Calu3 (cell line): ENCODE measurements around the gene CNR2. TPM values are rescaled to one million over a fixed set of nuclear protein-coding genes. Genes with fewer than 3 reads are reported as not detected.

Experiments
- BruUV-seq: library from RNA; stranded (reverse); fragments of 400-500 nt; replicated peaks from 2 replicates; lab custom pipeline; 2021; lab: Mats Ljungman, UMichigan
- CTCF ChIA-PET: fragments of 300-600 bp; sonication (Branson Sonifier 250); formaldehyde crosslinking; loops from one replicate; lab custom pipeline; 2022; ENCODE audit warnings: antibody characterized with exemption; lab: Charles Lee
- DNase-seq: peaks from one replicate; pipeline ENCODE4 v3.0.0; 2022
- H3K27ac Mint-ChIP-seq: one replicate; pipeline ENCODE4 v1.8.0; 2022; ENCODE audit warnings: mixed read lengths; ENCODE audit not compliant: unreplicated experiment
- H3K27me3 Mint-ChIP-seq: one replicate; pipeline ENCODE4 v1.8.0; 2022; ENCODE audit warnings: mixed read lengths; ENCODE audit not compliant: unreplicated experiment
- H3K36me3 Mint-ChIP-seq: one replicate; pipeline ENCODE4 v1.8.0; 2022; ENCODE audit warnings: mild to moderate bottlenecking, moderate library complexity, mixed read lengths; ENCODE audit not compliant: insufficient read depth, unreplicated experiment
- H3K4me1 Mint-ChIP-seq: one replicate; pipeline ENCODE4 v1.8.0; 2022; ENCODE audit warnings: mild to moderate bottlenecking, low read depth, mixed read lengths; ENCODE audit not compliant: unreplicated experiment
- H3K4me3 Mint-ChIP-seq: one replicate; pipeline ENCODE4 v1.8.0; 2022; ENCODE audit warnings: mild to moderate bottlenecking, low read depth, moderate library complexity, mixed read lengths; ENCODE audit not compliant: unreplicated experiment
- H3K9me3 Mint-ChIP-seq: one replicate; pipeline ENCODE4 v1.8.0; 2022; ENCODE audit warnings: low read depth, mixed read lengths; ENCODE audit not compliant: unreplicated experiment
- CTCF ChIP-seq: fragments of 200-600 bp; IDR thresholded peaks from one replicate; pipeline ENCODE4 v1.8.0; 2022; ENCODE audit warnings: antibody characterized with exemption; ENCODE audit not compliant: unreplicated experiment
- intact Hi-C: fragments of 100-400 bp; cut with micrococcal nuclease; formaldehyde crosslinking; loops from one replicate; pipeline ENCODE4 v1.10.0; 2022; ENCODE audit not compliant: unreplicated experiment
- total RNA-seq: library from RNA; stranded (reverse); gene quantifications from 2 replicates; pipeline ENCODE4 v1.2.3, GENCODE V29; 2022

Gene CNR2
- total RNA-seq, 1 experiment from 2014 or later: not detected

GRCh38 chr1:23895082-23895481, 18.1 kb downstream of the CNR2 start:
- CTCF ChIA-PET: no interaction called here
- DNase-seq: no peak
- TF ChIP-seq CTCF: no peak
- Mint-ChIP-seq H3K36me3 (no peaks in the 10 kb centered on the region), H3K27ac (no peak overlapping the region), H3K9me3 (no peaks in the 10 kb centered on the region), H3K27me3 (peaks cover 50% of the 10 kb centered on the region), H3K4me3 (no peak overlapping the region), H3K4me1 (no peaks in the 10 kb centered on the region)
- intact Hi-C loops: no loop called here
- BruUV-seq: no TSS peak

GRCh38 chr1:23889074-23889473, 24.1 kb downstream of the CNR2 start:
- no peak overlapping the region for H3K4me3 Mint-ChIP-seq
- DNase-seq: no peak

GRCh38 chr1:23885222-23885621, 27.9 kb downstream of the CNR2 start:
- Mint-ChIP-seq H3K4me1 (no peaks in the 10 kb centered on the region), H3K9me3 (no peaks in the 10 kb centered on the region), H3K27me3 (peaks cover 21% of the 10 kb centered on the region), H3K27ac (no peak overlapping the region), H3K4me3 (no peak overlapping the region), H3K36me3 (no peaks in the 10 kb centered on the region)
- CTCF ChIA-PET: no interaction called here
- intact Hi-C loops: no loop called here
- BruUV-seq: no TSS peak
- TF ChIP-seq CTCF: no peak
- DNase-seq: no peak

More at GRCh38 chr1:23889074-23889473, 24.1 kb downstream of the CNR2 start:
- H3K27ac Mint-ChIP-seq: no peak overlapping the region
- no TSS peak for BruUV-seq
- peaks cover 35% of the 10 kb centered on the region for H3K27me3 Mint-ChIP-seq
- no peak for TF ChIP-seq CTCF
- CTCF ChIA-PET: interaction anchor here (0.6 kb wide), 1 partner anchor 39 kb away, joined by 3 read pairs; no protein-coding TSS in a partner anchor
- H3K36me3 Mint-ChIP-seq: no peaks in the 10 kb centered on the region
- H3K4me1 Mint-ChIP-seq: no peaks in the 10 kb centered on the region
- intact Hi-C loops: no loop called here
- H3K9me3 Mint-ChIP-seq: no peaks in the 10 kb centered on the region

GRCh38 chr1:23882746-23883145, 30.4 kb downstream of the CNR2 start:
- no peak for DNase-seq
- H3K4me3 Mint-ChIP-seq: no peak overlapping the region
- H3K36me3 Mint-ChIP-seq: no peaks in the 10 kb centered on the region
- H3K9me3 Mint-ChIP-seq: peaks cover 3% of the 10 kb centered on the region
- no peak overlapping the region for H3K27ac Mint-ChIP-seq
- H3K4me1 Mint-ChIP-seq: no peaks in the 10 kb centered on the region
- CTCF ChIA-PET: no interaction called here
- TF ChIP-seq CTCF: no peak
- no TSS peak for BruUV-seq
- peaks cover 15% of the 10 kb centered on the region for H3K27me3 Mint-ChIP-seq
- intact Hi-C loops: no loop called here
